HG03135 (cell line): ENCODE data around the gene NEMP2.

Experiments used
- ATAC-seq: cut with Tn5 transposase; IDR thresholded peaks from one replicate; pipeline ENCODE4 v1.9.1; 2021; ENCODE audit warnings: mild to moderate bottlenecking, moderate library complexity; ENCODE audit not compliant: unreplicated experiment

The NEMP2 gene

DNA sequence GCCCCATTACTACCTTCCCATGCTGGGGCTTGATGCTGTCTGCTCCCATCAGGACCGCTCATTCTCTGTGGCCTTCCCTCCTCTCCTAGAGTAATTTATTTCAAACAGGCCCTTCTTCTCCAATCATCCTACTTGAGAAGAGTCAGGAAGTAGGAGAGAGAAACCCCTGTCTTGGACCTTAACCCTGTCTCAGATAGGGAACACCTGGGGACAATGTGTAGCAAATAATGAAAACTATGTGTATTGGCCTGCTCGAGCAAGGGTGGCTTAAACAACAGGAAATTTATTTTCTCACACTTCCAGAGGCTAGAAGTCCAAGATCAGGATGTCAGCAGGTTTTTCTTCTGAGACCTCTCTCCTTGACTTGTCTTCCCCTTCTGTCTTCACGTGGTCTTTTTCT, 26.6 kb upstream of the NEMP2 start:
- no peak for ATAC-seq

GRCh38 chr2:190554357-190555006, 20.0 kb upstream of the NEMP2 start:
- no peak for ATAC-seq

GRCh38 chr2:190553254-190553653, 18.7 kb upstream of the NEMP2 start:
- ATAC-seq, result no peak

- ATAC-seq, result no peak
Observed at GRCh38 chr2:190551928-190552327, 17.4 kb upstream of the NEMP2 start.

- no peak for ATAC-seq
Observed at GRCh38 chr2:190550137-190550536, 15.6 kb upstream of the NEMP2 start.

DNA sequence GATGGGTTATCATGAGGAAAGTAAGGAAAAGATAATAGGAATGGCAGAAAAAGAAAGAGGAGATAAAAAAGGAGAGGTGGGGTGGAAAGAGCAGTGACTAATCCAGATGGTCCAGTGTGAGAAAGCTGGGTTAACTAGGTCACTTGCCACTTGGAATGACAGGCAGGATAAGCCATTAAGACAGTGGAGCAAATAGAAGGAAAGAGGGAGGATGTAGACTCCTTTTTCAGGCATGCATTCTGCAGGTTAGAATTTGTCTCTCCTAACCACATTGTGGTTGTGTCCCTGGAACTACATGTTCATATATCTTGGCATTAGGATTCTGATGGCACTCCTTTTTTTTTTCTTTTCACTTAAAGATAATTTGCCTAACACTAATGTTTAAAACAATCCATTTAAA, 13.4 kb upstream of the NEMP2 start:
- no peak for ATAC-seq

DNA sequence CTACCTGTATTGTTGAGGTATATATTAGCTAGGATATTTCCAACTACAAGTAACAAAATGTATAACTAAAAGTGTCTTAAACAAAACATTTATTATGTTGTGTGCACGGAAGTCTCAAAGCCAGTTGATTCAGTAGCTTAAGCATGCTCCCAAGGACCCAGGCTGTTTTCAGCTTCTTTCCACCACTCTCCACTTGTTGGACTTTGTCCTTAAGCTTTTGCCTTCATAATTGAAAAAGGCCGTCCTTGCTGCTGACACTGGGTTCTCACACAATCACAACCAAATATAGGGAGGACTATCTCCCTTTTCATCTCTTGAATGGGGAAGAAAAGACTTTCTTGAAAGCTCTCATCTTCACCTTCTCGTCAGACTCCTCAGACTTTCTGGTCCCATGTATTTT, 12.2 kb upstream of the NEMP2 start:
- ATAC-seq, result no peak

DNA sequence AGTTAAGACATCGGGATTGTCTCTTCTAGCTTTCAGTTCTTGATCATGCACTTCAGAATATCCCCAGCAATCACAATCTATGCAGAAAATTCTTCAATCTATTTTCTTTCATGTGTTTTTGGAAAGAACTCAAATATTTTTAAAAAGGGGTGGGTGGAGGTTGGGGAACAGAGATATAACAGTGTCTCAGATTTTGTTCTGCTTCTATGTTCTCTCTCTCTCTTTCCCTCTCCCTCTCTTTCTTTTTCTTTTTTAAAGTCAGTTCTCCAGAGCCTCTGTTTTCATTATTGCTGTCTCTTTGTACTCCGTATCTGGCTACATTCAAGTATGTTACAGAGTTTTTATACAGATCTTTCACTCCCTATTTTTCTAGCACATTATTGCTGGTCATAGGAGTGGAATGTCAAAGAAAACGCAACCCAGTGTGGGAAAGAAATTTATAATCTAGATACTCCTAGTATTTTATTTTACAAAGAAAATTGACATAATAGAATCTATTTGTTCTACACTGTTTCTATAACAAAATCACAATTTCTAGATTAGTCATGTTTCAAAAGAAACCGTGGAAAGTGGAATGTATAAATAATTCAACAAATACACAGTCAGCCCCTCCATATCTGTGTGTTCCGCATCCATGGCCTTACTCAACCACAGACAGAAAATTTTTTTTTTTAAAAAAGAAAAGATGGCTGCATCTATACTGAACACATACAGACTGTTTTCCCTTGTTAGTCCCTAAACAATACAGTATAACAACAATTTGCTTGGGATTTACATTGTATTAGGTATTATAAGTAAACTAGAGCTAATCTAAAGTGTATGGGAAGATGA, 11.2 kb upstream of the NEMP2 start:
- ATAC-seq, result no peak

DNA sequence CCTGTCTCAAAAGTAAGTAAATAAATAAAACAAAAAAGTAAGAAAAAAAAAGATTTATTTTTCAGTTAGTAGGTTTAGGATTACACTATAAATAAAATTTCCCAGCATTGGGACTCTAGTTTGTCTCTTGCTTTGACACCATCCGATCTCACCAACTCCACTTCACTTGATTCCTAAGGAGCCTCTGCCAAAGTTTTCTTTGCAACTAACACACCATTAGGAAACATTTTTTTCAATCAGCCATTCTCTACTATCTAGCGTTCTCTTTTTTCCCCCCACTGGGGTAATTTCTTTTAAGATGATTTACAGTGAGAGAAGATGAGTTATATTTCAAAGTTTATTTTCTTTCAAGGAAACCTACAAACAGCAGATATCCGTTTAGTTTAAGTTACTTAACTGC, 10.6 kb upstream of the NEMP2 start:
- ATAC-seq, result no peak

GRCh38 chr2:190540048-190540447, 5.5 kb upstream of the NEMP2 start:
- ATAC-seq, result no peak

DNA sequence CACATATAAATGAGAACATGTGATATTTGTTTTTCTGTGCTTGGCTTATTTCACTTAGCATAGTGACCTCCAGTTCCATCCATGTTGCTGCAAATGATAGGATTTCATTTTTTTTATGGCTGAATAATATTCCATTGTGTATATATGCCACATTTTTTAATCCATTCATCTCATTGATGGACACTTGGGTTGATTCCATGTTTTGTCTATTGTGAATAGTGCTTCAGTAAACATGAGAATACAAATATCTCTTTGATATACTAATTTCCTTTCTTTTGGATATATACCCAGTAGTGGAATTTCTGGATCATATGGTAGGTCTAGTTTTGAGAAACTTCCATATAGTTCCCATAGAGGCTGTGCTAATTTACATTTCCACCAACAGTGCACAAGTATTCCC, 3.7 kb upstream of the NEMP2 start:
- ATAC-seq, result no peak

DNA sequence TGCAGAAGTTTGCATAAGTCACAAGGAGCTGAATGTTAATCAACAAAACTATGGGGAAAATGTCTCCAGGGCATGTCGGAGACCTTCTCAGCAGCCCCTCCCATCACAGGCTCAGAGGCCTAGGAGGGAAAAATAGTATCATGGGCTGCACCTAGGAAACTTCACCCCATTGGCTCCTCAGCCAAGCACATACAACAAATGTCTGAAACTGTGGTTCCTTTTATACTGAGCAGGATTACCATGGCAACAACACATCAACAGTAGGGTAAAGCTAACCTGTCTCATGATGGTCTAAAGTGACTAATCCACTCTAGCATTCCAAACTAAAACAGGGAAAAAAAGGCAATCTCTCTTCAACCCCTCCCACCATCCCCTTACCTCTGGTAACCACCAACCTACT, 3.2 kb upstream of the NEMP2 start:
- ATAC-seq, result no peak

- no peak for ATAC-seq
Observed at GRCh38 chr2:190535586-190535985, 1.1 kb upstream of the NEMP2 start.

DNA sequence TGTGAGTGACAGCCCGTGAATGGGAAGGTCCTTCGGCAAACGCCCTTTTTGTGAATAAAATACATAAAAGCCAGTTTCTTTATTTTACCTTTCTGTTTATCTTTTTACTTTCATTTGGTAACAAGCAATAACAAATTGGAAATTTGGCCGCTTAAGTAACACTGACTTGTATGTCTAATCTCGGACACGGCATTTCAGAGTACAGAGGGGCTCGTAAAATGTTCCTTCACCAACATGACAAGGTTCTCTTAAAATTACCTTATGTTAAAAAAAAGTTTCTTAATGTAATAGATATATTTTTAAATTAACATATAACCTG, 558 bp upstream of the NEMP2 start:
- peak; percentile 4 for ATAC-seq

- ATAC-seq, result peak; percentile 16
Observed at GRCh38 chr2:190533968-190534309, 583 bp downstream of the NEMP2 start.

DNA sequence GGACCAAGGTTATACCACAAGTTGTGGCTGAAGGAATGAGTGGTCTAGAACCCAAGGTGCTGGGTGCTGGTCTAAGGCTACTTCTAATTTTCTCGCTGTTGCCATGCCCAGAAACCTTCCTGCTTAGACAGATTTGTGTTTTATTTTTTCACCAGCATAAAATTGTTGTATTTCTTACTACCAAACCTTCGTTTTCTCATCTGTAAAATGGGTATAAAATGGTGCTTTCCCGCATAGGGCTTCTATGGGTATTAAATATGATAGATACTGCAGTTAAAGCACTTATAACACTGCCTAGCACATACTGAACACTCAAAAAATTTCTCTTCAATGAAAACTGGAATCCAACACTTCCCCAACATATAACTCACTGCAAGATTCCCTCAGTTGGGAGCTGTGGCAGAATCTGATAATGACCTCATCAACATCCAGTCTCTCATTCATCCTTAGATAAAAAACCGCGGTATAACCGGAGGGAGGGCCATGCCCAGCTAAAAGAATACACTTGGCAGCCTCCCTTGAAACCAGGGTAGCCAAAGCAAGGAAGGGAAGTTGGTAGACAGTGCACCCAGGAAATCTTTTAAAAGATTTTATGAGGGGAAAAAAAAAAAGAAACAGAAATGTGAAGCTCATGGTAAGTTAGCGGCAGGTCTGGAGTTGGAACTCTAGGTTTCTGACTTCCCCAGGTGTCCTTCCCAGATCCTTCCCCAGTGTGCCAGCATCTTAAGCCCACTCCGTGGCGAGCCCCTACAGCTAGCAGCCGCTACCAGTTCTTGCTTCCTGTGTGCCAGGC, 1.2 kb downstream of the NEMP2 start:
- no peak for ATAC-seq

DNA sequence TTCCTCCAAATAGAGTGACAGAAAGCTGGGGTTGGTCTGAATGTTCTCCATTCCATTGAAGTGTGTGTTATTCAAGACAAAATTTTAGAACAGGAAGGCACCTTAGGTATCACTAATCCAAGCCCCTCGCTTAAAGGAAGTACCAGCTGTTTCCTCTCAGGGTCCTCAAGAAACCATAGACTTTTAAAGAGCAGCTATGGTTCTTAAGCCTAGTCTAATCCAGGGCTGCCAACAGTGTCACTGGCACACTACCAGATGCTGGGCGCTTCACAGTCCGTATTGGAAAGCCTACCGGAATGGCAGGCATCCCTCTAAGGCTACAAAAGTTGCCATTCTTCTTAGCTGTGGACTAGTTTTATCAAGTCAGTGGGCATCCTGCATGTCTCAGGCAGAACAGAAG, 1.9 kb downstream of the NEMP2 start:
- no peak for ATAC-seq

DNA sequence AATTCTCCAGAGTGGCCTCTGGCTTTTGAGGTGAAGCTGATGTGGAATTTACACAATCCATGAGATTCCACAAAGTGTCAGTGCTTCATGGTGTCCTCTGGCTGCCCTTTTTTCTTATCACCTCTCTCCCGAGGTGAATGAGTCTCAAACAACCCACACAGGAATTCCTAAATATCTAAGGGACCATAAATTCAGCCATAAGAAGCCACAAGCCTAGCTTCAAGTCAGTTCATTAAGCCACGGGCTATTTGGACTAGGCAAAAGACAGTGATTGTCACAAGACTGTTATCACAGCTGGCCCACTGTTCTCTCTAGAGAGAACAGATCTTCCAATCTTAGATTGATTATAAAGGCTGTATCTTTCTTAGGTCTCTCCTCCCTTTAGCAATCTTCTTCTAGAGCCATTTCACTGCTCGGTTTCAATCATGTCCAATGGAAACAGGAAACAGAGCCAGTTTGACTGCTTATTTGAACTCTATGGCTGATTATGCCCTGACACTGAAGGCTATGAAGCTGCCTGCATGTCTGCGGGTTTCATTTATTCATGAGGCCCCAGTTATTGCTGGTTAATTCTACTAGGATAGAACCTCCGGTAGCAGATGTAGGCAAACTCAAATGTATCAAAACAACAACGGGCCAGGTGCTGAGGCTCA, 4.1 kb downstream of the NEMP2 start:
- ATAC-seq, result no peak

DNA sequence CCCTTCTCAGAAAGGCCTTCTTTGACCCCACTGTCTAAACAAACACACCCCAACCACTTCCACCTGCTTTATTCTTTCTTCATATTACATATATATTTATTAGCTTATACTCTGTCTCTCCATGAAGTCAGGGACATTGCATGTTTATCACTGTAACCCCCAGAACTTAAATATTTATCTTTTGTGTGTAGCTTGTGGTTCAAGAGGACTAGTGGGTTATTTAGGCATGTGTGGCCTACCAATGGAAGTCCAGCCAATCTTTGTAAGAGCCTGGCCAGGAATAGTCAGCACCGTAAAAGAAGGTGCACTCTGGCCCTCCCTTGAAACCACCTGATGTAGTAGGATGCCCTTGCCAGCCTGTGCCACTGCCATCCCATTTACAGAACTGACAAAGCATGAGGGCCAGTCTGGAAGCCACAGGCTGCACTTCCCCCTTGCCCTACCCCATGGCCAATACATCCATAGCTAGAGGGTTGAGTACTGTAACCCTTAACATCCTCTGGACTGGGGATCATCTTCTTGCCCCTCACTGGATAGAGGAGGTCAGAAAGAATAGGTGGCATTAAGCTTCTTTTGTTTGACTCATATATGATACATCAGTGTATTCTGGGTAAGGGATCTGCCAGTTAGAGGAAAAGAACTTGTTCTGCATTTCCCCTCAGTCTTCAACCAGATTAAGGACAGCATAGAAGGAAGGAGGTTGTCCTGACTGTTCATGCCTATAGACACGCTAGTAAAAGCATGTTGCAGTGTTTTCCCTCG, 4.9 kb downstream of the NEMP2 start:
- no peak for ATAC-seq

DNA sequence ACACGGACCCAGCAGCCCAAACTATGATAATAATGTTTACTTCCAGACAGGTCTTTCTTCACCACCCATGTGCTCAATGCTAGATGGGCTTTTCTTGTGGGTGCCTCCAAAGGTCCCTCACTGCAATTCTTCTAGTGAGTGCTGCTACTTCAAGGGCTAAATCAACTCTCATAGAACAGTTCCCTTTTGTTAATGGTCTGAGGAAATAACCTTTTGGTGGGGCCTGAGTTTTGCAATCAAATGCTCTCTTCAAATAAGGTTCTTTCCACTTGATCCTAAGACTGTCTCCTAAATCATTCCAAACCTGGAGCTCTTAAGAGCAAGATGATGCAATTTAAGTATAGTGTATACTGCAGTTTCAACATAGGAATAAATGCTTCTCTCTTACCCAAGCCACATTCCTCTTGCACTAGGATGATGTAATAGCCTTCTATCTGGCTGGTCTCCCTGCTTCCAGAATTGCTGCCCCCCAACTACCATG, 6.0 kb downstream of the NEMP2 start:
- no peak for ATAC-seq

- ATAC-seq, result no peak
Observed at GRCh38 chr2:190527918-190528317, 6.6 kb downstream of the NEMP2 start.
